Islet of Langerhans (tissue), 1 donor: ENCODE measurements around the gene SMARCA4.

Experiments used
- FAIRE-seq: peaks from one replicate; lab custom pipeline; 2011; peaks lifted over from hg19 to GRCh38; lab: Jason Lieb, UNC

The SMARCA4 gene

GRCh38 chr19:11014403-11014911, 53.6 kb downstream of the SMARCA4 start:
- FAIRE-seq = no peak

- no peak for FAIRE-seq
Measured at GRCh38 chr19:11016631-11017030, 55.8 kb downstream of the SMARCA4 start.

GRCh38 chr19:11017275-11018035, 56.6 kb downstream of the SMARCA4 start:
- FAIRE-seq = no peak

GRCh38 chr19:11018179-11018578, 57.3 kb downstream of the SMARCA4 start:
- FAIRE-seq = no peak

- no peak for FAIRE-seq
Measured at GRCh38 chr19:11018763-11019162, 57.9 kb downstream of the SMARCA4 start.

GRCh38 chr19:11019262-11019661, 58.4 kb downstream of the SMARCA4 start:
- FAIRE-seq = no peak

GRCh38 chr19:11019824-11020223, 59.0 kb downstream of the SMARCA4 start:
- no peak for FAIRE-seq

GRCh38 chr19:11020423-11020822, 59.6 kb downstream of the SMARCA4 start:
- FAIRE-seq = no peak

GRCh38 chr19:11020982-11021759, 60.3 kb downstream of the SMARCA4 start:
- FAIRE-seq = no peak

GRCh38 chr19:11021760-11022144, 60.9 kb downstream of the SMARCA4 start:
- FAIRE-seq = no peak

GRCh38 chr19:11023016-11023415, 62.2 kb downstream of the SMARCA4 start:
- FAIRE-seq = no peak

GRCh38 chr19:11023710-11024109, 62.9 kb downstream of the SMARCA4 start:
- FAIRE-seq = no peak

- no peak for FAIRE-seq
Measured at GRCh38 chr19:11024259-11024658, 63.4 kb downstream of the SMARCA4 start.

- no peak for FAIRE-seq
Measured at GRCh38 chr19:11025006-11025405, 64.2 kb downstream of the SMARCA4 start.

- no peak for FAIRE-seq
Measured at GRCh38 chr19:11025445-11025844, 64.6 kb downstream of the SMARCA4 start.

- no peak for FAIRE-seq
Measured at GRCh38 chr19:11025997-11026396, 65.2 kb downstream of the SMARCA4 start.

GRCh38 chr19:11027381-11027780, 66.6 kb downstream of the SMARCA4 start:
- FAIRE-seq = no peak

GRCh38 chr19:11028146-11028545, 67.3 kb downstream of the SMARCA4 start:
- no peak for FAIRE-seq

- FAIRE-seq = no peak
Measured at GRCh38 chr19:11031421-11032070, 70.7 kb downstream of the SMARCA4 start.

GRCh38 chr19:11033251-11033650, 72.4 kb downstream of the SMARCA4 start:
- FAIRE-seq = no peak

- no peak for FAIRE-seq
Measured at GRCh38 chr19:11033763-11034162, 72.9 kb downstream of the SMARCA4 start.

GRCh38 chr19:11034449-11035213, 73.8 kb downstream of the SMARCA4 start:
- no peak for FAIRE-seq
